Measurements from ENCODE around the gene CTBP2.
"Not testable (repeated sequence)": the region's sequence is repeated elsewhere in the genome, so short reads cannot be mapped to it uniquely, and the experiment has no call there.

The CTBP2 gene

DNA sequence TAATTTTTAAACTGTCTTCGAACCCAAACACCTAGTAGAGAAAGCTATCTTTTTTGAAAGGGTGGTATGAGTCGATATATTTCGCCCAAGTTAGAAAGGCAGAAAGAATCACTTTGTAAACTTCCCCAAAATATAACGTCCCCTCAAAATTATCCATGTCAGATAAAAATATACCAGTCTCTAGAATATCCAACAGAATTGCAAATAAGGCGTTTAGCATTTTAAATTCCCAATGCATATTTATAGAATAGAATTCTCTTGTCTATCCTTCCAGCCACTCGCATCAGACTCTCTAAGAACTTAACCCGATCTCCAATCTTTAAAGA lies 2.1 kb downstream of the CTBP2 start:
- DNase-seq, result no peak

DNA sequence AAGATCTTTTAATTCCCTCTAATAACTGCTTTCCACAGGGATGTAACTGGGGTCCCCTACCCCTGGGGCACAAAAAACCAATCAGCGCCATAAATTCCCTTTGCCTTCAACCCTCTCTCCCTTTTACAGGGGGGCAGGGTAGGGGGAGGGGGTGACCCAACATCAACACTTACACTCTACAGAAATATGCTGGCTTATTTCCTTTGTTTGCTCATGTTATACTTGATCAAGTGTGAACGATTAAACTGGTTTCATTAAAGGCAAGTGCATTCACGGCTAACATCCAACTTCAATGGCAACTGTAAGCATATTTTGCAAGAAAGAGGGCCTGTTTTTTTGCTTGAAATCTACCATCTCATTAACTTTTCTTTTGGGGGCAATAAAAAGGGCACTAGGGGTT lies 2.9 kb downstream of the CTBP2 start:
- peak; percentile 13 for DNase-seq

DNA sequence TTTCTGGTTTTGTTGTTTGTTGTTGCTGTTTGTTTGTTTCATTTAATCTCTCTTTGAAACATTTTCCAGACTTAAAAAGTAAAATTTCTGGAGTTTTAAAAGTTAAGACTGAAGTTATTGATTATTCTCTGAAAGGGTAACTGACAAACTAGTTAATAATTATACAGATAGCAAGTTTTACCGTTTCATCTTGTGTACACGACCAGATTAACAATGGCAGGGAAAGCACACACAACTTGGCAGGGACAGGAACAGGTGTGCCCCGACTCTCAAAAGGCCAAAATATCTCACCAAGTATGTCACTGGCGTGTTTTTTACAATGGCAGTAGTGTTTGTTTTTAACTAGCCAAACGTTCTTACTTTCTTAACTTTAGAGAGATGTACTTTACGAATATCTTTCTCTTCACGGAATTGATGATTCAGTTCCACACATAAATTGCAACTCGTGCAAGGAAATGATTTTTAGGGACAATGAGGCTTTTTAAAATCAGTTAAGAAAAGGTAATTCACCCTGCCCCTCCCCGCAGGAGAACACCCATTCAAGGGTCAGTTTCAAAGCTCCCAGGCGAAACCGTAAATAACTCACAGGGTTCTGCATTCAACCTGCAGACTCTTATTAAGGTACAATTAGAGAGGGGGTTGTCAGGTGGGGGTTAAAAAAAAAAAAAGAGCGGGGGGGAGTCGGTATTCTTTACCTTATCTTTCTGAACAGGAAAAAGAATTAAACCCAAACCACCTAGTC lies 3.5 kb downstream of the CTBP2 start:
- DNase-seq, result peak; percentile 42

DNA sequence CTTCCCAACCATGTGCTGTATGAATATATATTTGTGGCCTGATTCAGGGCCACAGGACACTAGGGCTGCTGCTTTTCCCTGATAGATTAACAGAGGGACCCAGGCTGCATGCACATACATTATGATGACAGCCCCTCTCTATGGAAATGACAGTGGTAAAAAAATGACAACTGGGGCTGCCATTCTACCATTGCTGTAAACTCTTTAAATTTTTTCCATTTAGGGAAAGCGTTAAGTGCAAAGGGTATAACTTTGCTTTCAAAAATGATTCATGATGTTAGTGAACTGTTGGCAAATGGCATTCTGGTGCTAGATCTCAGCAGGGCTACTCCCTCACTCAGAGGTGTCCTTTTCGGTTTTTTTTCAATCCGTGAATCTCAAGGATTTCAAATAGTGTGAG lies 4.2 kb downstream of the CTBP2 start:
- DNase-seq, result no peak

DNA sequence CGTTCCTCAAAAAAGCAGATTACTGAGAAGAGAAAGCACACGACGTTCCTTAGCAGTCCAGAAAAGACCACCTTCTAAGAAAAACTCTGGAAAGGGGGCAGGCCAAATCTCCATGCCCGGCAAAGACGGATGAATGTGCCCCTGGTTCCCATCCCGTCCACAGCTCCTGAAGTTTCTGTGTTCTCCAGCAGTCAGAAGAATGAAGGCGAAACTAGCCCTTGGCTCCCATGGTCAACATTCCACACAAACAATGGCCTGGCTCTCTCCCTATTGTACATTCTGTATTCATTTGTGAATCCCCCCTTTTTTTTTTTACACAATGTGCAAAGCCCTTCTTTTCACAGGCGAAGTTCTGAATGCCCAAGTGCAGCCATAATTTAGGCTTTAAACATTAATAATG lies 5.3 kb downstream of the CTBP2 start:
- DNase-seq, result no peak

DNA sequence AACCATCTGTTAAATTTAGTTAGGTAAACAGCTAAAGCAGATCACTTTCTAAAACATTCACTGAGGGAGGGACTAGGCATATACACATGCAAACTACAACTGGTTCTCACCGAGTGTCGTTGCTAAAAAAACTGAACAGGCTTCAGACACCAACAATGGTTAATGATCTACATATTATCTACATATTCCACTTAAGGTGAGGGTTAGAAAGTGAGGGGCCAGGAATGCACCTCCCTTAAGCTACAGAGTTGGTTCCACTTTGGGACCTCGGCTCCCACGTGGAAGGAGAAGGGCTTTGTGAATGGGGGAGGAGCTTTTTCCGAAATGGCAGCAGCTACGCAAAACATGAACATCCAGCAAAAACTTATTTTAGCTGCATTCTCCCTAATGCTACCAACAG lies 5.8 kb downstream of the CTBP2 start:
- DNase-seq, result no peak

DNA sequence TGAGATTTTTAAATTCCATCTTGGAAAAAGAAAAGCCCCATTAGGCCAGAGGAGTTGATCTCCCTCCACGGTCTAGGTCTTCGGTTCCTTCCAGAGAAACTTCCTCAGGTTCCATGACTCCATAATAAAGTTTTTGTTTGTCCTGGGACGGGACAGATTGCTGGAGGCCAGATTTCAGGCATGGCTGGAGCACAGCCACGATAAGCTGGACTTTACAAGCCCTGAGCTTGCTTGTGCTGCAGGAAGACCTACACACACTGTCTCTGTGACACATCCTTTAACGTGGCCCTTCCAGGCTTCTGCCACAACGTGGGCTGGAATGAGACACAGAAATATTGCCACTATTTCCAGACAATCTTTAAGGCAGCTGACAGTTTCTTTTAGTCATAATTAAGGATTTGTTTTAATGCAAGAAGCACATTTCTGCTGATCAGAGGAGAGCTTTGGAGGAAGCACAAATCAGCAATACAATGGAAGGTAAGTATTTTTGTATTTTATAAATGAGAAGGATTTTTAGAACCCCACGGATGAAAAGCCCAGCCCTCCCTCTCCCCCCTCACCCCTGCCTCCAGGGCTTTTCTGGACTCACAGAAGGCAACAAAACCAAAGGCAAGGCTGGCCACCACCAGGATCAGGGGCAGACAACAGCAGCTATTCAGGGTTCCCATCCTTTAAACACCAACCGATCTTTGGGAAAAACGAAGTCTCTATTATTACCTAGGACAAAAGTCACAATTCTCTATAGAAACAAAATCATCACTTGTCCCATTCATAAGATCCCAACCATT lies 6.5 kb downstream of the CTBP2 start:
- no peak for DNase-seq

DNA sequence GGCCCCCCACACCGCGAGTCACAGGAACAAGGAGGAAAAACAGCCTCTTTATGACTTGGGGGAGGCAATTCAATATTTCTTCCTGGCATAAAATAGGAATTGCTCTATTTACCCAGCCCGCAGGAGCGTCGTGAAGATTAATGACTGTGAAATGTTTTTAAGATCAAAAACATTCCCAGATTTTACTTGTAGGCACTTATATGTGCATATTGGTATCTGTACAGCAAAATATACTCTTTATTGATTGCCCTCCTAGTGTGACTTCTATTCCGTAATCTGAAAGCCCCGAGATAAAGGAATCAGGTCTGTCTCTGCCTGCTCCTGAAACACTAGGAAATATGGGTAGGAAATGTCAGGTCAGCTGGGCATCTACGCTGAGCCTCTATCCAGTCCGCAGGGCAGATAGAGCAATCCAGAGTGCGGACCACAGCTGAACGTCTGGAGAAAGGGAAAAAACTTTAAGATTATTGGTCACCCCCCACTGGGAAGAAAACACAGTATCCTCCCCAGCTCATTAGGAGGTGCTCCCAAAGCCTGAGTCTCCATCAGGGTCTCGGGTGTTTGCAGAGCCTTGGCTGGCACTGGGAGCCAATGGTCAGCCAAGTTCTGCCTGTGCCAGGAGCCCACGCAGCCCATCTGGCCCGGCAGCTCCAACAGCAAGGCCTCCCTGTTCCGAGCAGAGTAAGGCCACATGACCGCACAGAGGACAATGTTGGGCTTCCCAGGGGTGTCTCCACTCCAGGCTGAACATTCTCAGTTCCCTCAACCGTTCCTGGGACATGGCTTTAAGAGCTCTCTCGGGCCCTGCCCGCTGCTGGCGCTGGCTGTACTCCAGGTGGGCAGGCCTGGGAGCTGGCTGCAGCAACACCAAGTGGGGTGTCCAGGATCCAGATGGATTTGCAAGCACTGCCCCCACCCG lies 7.7 kb downstream of the CTBP2 start:
- DNase-seq, result no peak

DNA sequence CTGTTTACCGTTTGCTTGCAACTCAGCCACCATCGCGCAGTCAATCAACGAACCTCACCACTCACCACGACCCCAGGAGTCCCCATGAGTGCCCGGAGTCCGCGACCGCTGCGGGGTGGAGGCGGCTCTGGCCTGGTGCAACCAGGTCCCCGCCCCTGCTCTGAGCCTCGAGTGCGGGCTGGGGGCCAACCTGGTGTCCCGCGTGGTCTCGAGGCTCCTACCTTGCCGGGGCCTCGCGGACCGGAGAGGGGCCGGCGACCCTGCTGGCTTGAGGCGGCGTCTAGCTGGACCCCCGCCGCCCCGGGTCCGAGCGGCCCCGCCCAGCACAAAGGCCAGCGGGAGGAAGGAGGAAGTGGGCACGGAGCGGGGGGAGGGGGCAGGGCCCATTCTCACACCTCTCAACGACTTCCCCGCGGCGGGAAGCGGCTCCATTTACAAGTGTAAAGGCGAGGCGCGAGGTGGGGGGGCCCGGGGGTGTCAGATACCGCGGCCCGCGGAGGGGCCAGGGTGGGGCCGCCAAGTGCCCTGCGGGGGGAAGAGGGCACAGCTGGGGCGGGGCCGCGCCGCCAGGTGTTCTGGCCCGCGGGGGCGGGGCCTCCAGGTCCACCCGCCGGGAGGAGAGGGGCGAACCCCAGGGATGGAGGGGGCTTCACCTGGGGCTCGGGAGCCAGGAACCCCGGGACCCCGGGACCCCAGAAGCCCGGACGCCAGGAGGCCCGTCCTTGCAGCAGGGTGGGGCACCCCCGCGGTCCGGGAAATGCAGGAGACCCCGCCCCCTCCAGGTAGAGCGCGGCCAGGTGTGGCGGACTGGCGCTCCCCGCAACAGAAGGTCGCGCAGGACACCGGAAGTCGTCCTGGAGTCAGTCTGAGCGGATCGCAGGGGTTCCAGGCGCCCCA lies 8.6 kb downstream of the CTBP2 start:
- DNase-seq, result peak; percentile 52

DNA sequence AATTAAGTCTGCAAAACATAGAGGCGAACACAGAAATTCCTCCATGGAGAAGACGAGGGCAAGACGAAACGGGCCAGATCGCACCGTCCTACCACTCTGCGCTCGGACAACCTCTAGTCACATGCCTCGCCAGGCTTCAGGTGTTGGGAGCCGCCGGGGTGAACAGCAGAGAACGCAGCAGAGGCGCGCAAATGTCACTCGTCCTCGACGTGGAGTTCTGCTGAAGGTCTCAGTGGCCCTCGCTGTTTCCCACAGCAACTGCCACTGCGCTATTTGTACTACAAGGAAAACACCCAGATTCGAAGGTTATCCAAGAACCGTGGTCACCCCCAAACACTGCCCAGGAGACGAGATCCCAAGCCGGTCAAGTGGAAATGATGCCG lies 9.2 kb downstream of the CTBP2 start:
- DNase-seq, result no peak

DNA sequence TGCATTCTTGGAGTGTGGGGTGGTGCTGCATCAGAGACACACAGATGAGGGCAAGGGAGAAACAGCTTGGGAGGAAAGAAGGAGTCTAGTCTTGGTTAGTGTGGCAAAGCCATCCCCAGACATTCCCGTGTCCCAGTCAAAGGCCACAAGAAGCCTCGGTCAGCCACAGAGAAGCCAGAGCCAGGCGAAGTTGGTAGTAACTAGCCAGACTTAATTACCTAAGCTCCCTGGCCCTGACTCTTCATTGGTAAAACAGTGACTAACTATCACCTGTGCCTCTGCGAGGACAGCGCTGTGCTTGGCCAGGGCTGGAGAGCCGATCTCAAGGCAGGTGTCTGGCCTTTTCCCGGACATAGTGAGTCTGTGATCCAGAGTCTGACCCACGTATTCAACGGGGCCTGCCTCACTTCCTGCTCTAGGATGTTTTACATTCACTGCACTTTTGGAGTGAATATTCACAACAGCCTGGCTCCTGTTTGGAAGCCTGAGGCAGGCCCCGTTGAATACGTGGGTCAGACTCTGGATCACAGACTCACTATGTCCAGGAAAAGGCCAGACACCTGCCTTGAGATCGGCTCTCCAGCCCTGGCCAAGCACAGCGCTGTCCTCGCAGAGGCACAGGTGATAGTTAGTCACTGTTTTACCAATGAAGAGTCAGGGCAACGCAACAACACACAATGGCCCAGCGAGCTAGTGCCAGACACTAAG lies 9.8 kb downstream of the CTBP2 start:
- DNase-seq, result not testable (repeated sequence)

DNA sequence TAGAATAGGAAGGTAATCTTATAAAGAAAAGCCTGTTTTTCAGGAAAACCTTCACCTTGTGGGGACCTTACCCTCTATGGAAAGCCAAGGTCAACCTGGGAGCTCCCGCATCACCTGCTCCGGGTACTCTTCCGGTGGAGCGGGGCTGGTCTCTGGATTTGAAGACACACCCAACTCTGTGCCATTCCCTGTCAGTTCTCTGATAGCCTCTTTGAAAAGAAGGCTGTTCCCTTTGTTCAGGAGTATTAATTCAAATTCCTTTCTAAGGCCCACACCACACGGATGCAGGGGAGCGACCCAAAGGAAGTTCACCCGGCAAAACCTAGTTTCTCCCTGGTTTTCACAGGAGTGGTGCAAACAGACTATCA lies 10.7 kb downstream of the CTBP2 start:
- DNase-seq, result no peak

DNA sequence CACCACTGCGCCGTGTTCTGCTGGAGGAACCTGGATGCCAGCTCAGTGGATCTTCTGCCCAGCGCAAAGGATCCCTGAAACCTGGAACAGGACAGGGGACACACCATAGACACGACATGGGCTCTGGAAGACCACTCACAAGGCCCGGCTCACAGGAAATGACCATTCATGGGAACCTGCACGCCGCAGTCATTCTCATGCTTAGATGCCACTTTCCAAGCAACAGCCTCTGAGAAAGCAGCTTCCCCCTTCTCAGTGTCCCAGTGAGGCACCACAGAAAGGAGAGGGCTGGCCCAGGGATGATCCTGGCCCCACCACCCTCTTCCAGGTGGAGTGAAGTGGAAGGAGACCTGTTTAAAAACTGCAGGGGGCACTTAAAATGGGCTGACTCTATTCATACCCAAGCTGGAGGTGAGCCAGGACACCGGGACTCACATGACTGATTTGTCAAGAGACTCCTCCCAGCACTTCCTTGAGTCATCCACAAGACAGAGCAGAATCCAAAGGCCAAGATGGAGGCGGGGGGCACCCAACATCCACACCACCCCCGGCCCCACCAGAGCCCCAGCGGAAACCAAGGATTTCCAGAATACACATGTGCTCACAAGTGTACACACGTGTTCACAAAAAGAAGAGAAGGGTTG lies 11.2 kb downstream of the CTBP2 start:
- peak; percentile 59 for DNase-seq

DNA sequence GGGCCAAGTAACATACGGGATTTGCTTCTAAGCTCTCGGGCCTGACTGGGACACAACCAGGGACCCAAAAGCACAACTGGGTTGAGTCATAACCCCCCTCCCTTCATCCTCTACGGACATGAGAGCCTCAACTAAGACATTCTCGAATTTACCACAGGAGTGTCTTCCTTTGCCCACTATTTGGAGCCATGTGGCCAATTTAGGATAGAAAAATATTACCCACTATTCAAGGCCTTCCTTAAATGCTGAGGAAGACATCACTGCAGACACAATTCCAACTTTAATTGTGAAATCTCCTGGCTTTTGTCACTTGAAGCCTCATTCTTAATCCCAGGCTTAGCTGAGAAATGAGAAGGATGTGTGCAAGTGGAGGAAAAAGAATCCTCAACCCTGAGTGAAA lies 11.8 kb downstream of the CTBP2 start:
- no peak for DNase-seq

DNA sequence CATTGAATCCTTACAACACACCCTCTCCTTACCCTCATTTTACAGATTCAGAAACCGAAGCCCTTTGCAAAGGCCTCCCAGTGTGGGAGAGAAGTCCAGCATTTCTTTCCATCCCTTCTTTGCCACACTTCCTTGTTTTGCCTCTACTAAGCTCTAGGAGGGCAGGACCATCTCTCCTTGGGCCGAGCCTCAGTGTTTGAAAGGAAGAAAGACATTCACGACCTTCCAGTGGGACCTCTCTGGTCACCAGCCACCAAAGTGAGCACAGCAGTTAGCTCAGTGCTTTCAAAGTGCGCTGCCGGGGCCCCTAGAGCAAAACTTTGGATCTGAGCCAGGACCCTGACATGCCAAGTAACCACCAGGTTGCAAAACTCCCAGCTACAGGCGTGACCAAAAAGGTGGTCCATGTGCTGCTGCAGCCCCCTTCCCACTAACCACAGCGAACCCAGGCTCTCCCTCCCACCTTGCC lies 12.4 kb downstream of the CTBP2 start:
- no peak for DNase-seq

DNA sequence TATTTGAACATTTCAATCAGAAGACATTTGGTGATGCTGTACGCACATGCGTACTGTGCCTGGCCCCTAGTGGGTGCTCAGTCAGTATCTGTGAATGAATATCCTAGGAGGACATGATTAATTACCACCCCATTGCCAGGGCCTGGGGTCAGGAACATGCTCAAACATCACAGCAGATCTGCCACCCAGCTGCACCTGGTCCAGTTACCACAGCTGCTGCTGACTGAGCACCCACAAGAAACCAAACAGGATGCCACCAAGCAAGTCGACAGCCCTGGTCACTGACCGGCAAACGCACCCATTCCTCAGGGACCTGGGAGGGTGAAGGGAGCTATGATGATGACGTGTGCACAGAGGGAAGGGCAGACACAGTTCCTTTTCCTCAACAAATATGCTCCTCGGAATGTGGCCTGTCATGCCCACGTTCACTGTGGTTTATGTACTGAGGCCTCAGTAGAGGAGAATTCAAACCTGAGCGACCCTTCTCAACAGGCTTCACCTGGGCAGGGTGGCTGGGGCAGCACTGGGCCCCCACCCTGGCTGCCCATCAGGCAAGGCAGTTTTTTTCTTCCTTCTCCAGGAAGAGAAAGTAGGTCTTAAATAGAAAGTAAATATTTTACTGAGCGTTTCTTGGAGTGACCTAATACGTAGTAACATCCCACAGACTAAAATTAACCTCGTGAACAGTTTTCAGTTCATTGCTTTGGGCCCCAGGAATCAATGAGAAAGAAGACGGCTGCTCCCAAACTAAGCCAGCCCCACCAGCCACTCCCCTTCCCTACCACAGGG lies 13.4 kb downstream of the CTBP2 start:
- peak; percentile 35 for DNase-seq

DNA sequence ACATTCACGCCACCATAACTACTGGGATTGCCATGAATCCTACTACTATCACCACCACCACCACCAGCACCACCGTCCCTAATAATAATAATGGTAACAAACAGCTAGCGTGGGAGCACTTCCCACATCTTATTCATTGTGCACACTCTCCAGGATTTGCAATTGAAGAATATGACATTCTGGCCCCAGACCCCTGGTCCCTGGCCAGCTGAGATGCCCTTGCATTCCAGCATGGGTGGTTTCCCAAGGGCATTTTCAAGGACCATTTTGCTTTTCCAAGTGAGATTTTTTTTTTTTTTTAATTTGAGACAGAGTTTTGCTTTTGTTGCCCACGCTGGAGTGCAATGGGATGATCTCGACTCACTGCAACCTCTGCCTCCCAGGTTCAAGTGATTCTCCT lies 14.7 kb downstream of the CTBP2 start:
- DNase-seq, result no peak

DNA sequence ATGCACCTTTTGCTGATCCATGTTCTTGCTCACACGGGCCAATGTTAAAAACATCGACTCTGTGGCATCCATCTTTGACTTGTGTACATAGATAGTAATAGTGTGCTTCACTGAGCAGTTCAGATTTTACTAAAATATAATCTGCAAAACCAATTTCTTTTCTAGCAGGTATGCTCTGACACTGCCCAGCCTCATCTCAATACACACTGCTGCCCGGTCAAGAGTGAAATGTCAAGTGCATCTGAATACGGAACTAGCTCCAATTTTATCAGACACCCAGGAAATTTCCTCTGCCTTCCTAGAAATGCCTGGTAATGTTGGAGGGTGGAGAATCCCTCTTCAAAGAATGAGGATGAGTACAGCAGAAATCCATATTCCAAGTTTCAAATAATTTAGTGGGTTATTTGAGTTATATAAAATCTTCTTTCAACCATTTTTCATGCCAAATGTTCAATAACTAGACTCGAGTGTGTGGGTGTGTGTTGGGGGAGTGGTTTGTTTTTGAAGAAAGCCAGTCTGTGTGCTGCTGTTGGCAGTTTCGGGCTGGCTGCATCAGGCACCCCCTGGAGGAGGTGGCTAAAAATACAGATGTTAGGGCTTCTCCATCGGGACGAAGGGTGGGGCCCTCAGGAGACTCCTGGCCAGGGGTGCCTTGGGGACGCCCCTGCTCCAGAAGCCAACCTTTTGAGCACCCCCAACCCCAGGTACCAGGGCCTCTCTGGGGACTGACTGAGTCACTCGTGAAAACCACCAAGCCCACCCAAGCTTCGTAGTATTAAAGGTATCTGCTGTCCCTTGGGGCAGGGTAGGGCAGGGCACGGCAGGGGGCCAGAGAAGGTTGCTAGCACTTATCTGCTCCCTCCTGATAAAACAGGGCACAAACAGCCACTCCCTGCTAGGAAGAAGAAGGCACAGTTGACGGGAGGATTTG lies 15.4 kb downstream of the CTBP2 start:
- peak; percentile 14 for DNase-seq

DNA sequence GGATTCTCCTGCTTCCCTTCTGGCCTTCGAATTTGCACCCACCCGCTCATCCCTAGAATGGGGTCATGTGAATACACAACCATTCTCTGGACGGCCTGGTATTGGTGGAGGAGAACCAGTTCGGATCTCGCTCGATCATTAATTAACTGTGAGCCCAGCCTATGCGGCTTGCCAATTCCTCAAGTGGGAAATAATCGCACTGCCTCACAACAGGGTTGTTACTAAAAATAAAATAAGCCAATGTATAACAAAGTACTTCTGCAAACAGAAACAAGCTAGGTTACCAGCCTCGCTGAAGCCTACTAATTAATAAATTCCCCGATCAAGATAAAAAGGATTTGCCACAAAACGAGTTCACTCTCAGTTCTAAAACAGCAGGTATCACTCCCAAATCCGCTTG lies 16.2 kb downstream of the CTBP2 start:
- peak; percentile 49 for DNase-seq

All from DMS153 (cell line).